HG03342 (cell line): ENCODE measurements around the gene PID1.

ENCODE experiments used
- ATAC-seq: cut with Tn5 transposase; IDR thresholded peaks from one replicate; pipeline ENCODE4 v1.9.1; 2021; ENCODE audit warnings: mild to moderate bottlenecking, moderate library complexity; ENCODE audit not compliant: unreplicated experiment

PID1 gene

GRCh38 chr2:229173825-229174359, 97.2 kb downstream of the PID1 start:
- ATAC-seq = no peak

GRCh38 chr2:229170916-229171315, 100.2 kb downstream of the PID1 start:
- no peak for ATAC-seq

GRCh38 chr2:229170171-229170570, 100.9 kb downstream of the PID1 start:
- ATAC-seq = no peak

GRCh38 chr2:229169751-229170150, 101.3 kb downstream of the PID1 start:
- ATAC-seq = no peak

- ATAC-seq = no peak
Measured at GRCh38 chr2:229164545-229165249, 106.4 kb downstream of the PID1 start.

- no peak for ATAC-seq
Measured at GRCh38 chr2:229163893-229164292, 107.2 kb downstream of the PID1 start.

GRCh38 chr2:229162015-229162414, 109.1 kb downstream of the PID1 start:
- ATAC-seq = no peak

- no peak for ATAC-seq
Measured at GRCh38 chr2:229160984-229161383, 110.1 kb downstream of the PID1 start.

GRCh38 chr2:229160180-229160579, 110.9 kb downstream of the PID1 start:
- ATAC-seq = no peak

GRCh38 chr2:229159405-229159804, 111.7 kb downstream of the PID1 start:
- no peak for ATAC-seq

GRCh38 chr2:229154381-229154780, 116.7 kb downstream of the PID1 start:
- ATAC-seq = no peak

- ATAC-seq = no peak
Measured at GRCh38 chr2:229153951-229154350, 117.1 kb downstream of the PID1 start.

- ATAC-seq = no peak
Measured at GRCh38 chr2:229153267-229153666, 117.8 kb downstream of the PID1 start.

GRCh38 chr2:229152674-229153073, 118.4 kb downstream of the PID1 start:
- ATAC-seq = no peak

- no peak for ATAC-seq
Measured at GRCh38 chr2:229150317-229150716, 120.8 kb downstream of the PID1 start.

- no peak for ATAC-seq
Measured at GRCh38 chr2:229141424-229142025, 129.6 kb downstream of the PID1 start.

- ATAC-seq = no peak
Measured at GRCh38 chr2:229137639-229138038, 133.4 kb downstream of the PID1 start.

- ATAC-seq = no peak
Measured at GRCh38 chr2:229137066-229137465, 134.0 kb downstream of the PID1 start.

- no peak for ATAC-seq
Measured at GRCh38 chr2:229133155-229133772, 137.8 kb downstream of the PID1 start.

GRCh38 chr2:229132236-229132635, 138.9 kb downstream of the PID1 start:
- ATAC-seq = no peak

GRCh38 chr2:229130522-229130921, 140.6 kb downstream of the PID1 start:
- no peak for ATAC-seq

GRCh38 chr2:229129738-229130371, 141.2 kb downstream of the PID1 start:
- no peak for ATAC-seq
